Karpas-422 (cell line): ENCODE measurements around the gene ZDHHC22. TPM values are rescaled to one million over a fixed set of nuclear protein-coding genes. Genes with fewer than 3 reads are reported as not detected.

ENCODE experiments used
- DNase-seq: peaks from one replicate; pipeline ENCODE4 v3.0.0-alpha.2; 2015
- H2AFZ ChIP-seq: fragments of 200-600 bp; sonication (generic); 2 replicates; pipeline ENCODE4 v1.6.1; 2014; ENCODE audit warnings: antibody characterized with exemption, low read length, mixed read lengths
- H3K27ac ChIP-seq: fragments of 200-600 bp; sonication (generic); 2 replicates; pipeline ENCODE4 v1.5.1; 2014; ENCODE audit warnings: mild to moderate bottlenecking, low read length, moderate library complexity
- H3K27me3 ChIP-seq: fragments of 200-600 bp; sonication (generic); 2 replicates; pipeline ENCODE4 v1.6.1; 2014; ENCODE audit warnings: low read length, mixed read lengths
- H3K36me3 ChIP-seq: fragments of 200-600 bp; sonication (generic); 2 replicates; pipeline ENCODE4 v1.6.1; 2014; ENCODE audit warnings: low read length, mixed read lengths; ENCODE audit not compliant: insufficient read depth
- H3K4me1 ChIP-seq: fragments of 200-600 bp; sonication (generic); 2 replicates; pipeline ENCODE4 v1.6.1; 2014; ENCODE audit warnings: mild to moderate bottlenecking, low read length, mixed read lengths
- H3K4me2 ChIP-seq: fragments of 200-600 bp; sonication (generic); 2 replicates; pipeline ENCODE4 v1.6.1; 2014; ENCODE audit warnings: low read length, low read depth, mild to moderate bottlenecking; ENCODE audit not compliant: poor library complexity, severe bottlenecking
- H3K4me3 ChIP-seq: fragments of 200-600 bp; sonication (generic); 2 replicates; pipeline ENCODE4 v1.5.1; 2014; ENCODE audit warnings: mild to moderate bottlenecking, antibody characterized with exemption, low read length, mixed read lengths
- H3K79me2 ChIP-seq: fragments of 200-600 bp; sonication (generic); 2 replicates; pipeline ENCODE4 v1.6.1; 2014; ENCODE audit warnings: mild to moderate bottlenecking, low read length, mixed read lengths
- H3K9ac ChIP-seq: fragments of 200-600 bp; sonication (generic); 2 replicates; pipeline ENCODE4 v1.6.0; 2014; ENCODE audit warnings: low read length
- H3K9me2 ChIP-seq: fragments of 200-600 bp; sonication (generic), shearing (Covaris generic); replicated peaks from 2 replicates; pipeline ENCODE4 v1.6.0; 2014; ENCODE audit warnings: mild to moderate bottlenecking, low read length, moderate library complexity; ENCODE audit not compliant: insufficient read depth
- H3K9me3 ChIP-seq: fragments of 300-700, 200-600 bp; sonication (generic); 2 replicates; pipeline ENCODE4 v1.6.1; 2014; ENCODE audit warnings: low read length, mixed read lengths
- H4K20me1 ChIP-seq: fragments of 200-600 bp; sonication (generic); 2 replicates; pipeline ENCODE4 v1.6.1; 2014; ENCODE audit warnings: mild to moderate bottlenecking, antibody characterized with exemption, low read length, low read depth; ENCODE audit not compliant: insufficient read depth
- total RNA-seq: library from RNA; depleted of rRNA; stranded (reverse); fragments of >200 nt; shearing (Covaris generic); gene quantifications from 2 replicates; pipeline ENCODE4 v1.2.3, GENCODE V29; 2014; ENCODE audit warnings: low replicate concordance

The ZDHHC22 gene
- total RNA-seq, 1 experiment from 2014 or later, result not detected

- H3K79me2 ChIP-seq, result no peaks in the 10 kb centered on the region
- no peak overlapping the region for H3K4me3 ChIP-seq
- H2AFZ ChIP-seq, result no peak overlapping the region
- no peak overlapping the region for H3K9ac ChIP-seq
- H3K4me2 ChIP-seq, result no peak overlapping the region
- no peak overlapping the region for H3K27ac ChIP-seq
- H3K4me1 ChIP-seq, result no peaks in the 10 kb centered on the region
- H4K20me1 ChIP-seq, result no peaks in the 10 kb centered on the region
- H3K27me3 ChIP-seq, result no peaks in the 10 kb centered on the region
- H3K36me3 ChIP-seq, result no peaks in the 10 kb centered on the region
- no peaks in the 10 kb centered on the region for H3K9me2 ChIP-seq
- DNase-seq, result no peak
- H3K9me3 ChIP-seq, result peaks cover 9% of the 10 kb centered on the region
These were observed 31.3 kb upstream of the ZDHHC22 start for GRCh38 chr14:77172916-77173315.

GRCh38 chr14:77170045-77170444 is 28.5 kb upstream of the ZDHHC22 start:
- Histone ChIP-seq H4K20me1 (no peaks in the 10 kb centered on the region), H3K27ac (no peak overlapping the region), H2AFZ (no peak overlapping the region), H3K9ac (no peak overlapping the region), H3K79me2 (no peaks in the 10 kb centered on the region), H3K9me2 (no peaks in the 10 kb centered on the region), H3K4me3 (no peak overlapping the region), H3K9me3 (peaks cover 9% of the 10 kb centered on the region), H3K4me2 (no peak overlapping the region), H3K4me1 (no peaks in the 10 kb centered on the region), H3K36me3 (no peaks in the 10 kb centered on the region), H3K27me3 (no peaks in the 10 kb centered on the region)
- no peak for DNase-seq

- Histone ChIP-seq H3K9ac (no peak overlapping the region), H4K20me1 (no peaks in the 10 kb centered on the region), H2AFZ (no peak overlapping the region), H3K79me2 (no peaks in the 10 kb centered on the region), H3K4me2 (no peak overlapping the region), H3K36me3 (no peaks in the 10 kb centered on the region), H3K9me3 (no peaks in the 10 kb centered on the region), H3K4me1 (no peaks in the 10 kb centered on the region), H3K27ac (no peak overlapping the region), H3K4me3 (no peak overlapping the region), H3K27me3 (no peaks in the 10 kb centered on the region), H3K9me2 (no peaks in the 10 kb centered on the region)
- DNase-seq, result no peak
These were observed 19.4 kb upstream of the ZDHHC22 start for GRCh38 chr14:77161011-77161410.

GRCh38 chr14:77158882-77159255 is 17.3 kb upstream of the ZDHHC22 start:
- no peaks in the 10 kb centered on the region for H4K20me1 ChIP-seq
- no peaks in the 10 kb centered on the region for H3K27me3 ChIP-seq
- H3K79me2 ChIP-seq, result no peaks in the 10 kb centered on the region
- H3K9me3 ChIP-seq, result no peaks in the 10 kb centered on the region
- no peak overlapping the region for H3K9ac ChIP-seq
- H3K27ac ChIP-seq, result no peak overlapping the region
- H3K4me1 ChIP-seq, result no peaks in the 10 kb centered on the region
- H2AFZ ChIP-seq, result no peak overlapping the region
- no peak overlapping the region for H3K4me3 ChIP-seq
- no peak overlapping the region for H3K4me2 ChIP-seq
- no peak for DNase-seq
- no peaks in the 10 kb centered on the region for H3K36me3 ChIP-seq
- H3K9me2 ChIP-seq, result no peaks in the 10 kb centered on the region

- Histone ChIP-seq H2AFZ (no peak overlapping the region), H3K9ac (no peak overlapping the region), H3K4me3 (no peak overlapping the region), H4K20me1 (no peaks in the 10 kb centered on the region), H3K79me2 (no peaks in the 10 kb centered on the region), H3K4me1 (no peaks in the 10 kb centered on the region), H3K9me2 (no peaks in the 10 kb centered on the region), H3K9me3 (no peaks in the 10 kb centered on the region), H3K27ac (no peak overlapping the region), H3K4me2 (no peak overlapping the region), H3K36me3 (no peaks in the 10 kb centered on the region), H3K27me3 (no peaks in the 10 kb centered on the region)
- no peak for DNase-seq
These were observed 16.7 kb upstream of the ZDHHC22 start for GRCh38 chr14:77158175-77158881.

GRCh38 chr14:77157740-77158139 is 16.1 kb upstream of the ZDHHC22 start:
- Histone ChIP-seq H3K4me2 (no peak overlapping the region), H3K27ac (no peak overlapping the region)

GRCh38 chr14:77155083-77155482 is 13.5 kb upstream of the ZDHHC22 start:
- H3K9me2 ChIP-seq, result no peaks in the 10 kb centered on the region
- DNase-seq, result no peak
- no peaks in the 10 kb centered on the region for H3K9me3 ChIP-seq

More at GRCh38 chr14:77157740-77158139, 16.1 kb upstream of the ZDHHC22 start:
- Histone ChIP-seq H3K9ac (no peak overlapping the region), H3K4me1 (no peaks in the 10 kb centered on the region), H3K9me3 (no peaks in the 10 kb centered on the region), H3K79me2 (no peaks in the 10 kb centered on the region), H2AFZ (no peak overlapping the region), H3K36me3 (no peaks in the 10 kb centered on the region), H3K9me2 (no peaks in the 10 kb centered on the region), H4K20me1 (no peaks in the 10 kb centered on the region), H3K27me3 (no peaks in the 10 kb centered on the region), H3K4me3 (no peak overlapping the region)
- DNase-seq, result no peak

GRCh38 chr14:77154421-77154820 is 12.8 kb upstream of the ZDHHC22 start:
- Histone ChIP-seq H3K4me1 (no peaks in the 10 kb centered on the region), H4K20me1 (no peaks in the 10 kb centered on the region), H3K79me2 (no peaks in the 10 kb centered on the region), H3K9ac (no peak overlapping the region), H3K9me3 (no peaks in the 10 kb centered on the region), H3K9me2 (no peaks in the 10 kb centered on the region), H3K4me2 (no peak overlapping the region), H3K27me3 (0 out of 2 replicates have a peak, but pooled peaks cover under 1% of the 10 kb centered on the region), H3K36me3 (no peaks in the 10 kb centered on the region), H3K4me3 (no peak overlapping the region), H2AFZ (no peak overlapping the region), H3K27ac (no peak overlapping the region)
- no peak for DNase-seq

More at GRCh38 chr14:77155083-77155482, 13.5 kb upstream of the ZDHHC22 start:
- Histone ChIP-seq H3K4me1 (no peaks in the 10 kb centered on the region), H3K27me3 (no peaks in the 10 kb centered on the region), H2AFZ (no peak overlapping the region), H4K20me1 (no peaks in the 10 kb centered on the region), H3K27ac (no peak overlapping the region), H3K36me3 (no peaks in the 10 kb centered on the region), H3K79me2 (no peaks in the 10 kb centered on the region), H3K4me3 (no peak overlapping the region), H3K9ac (no peak overlapping the region), H3K4me2 (no peak overlapping the region)
